Kidney epithelial cell (primary cell): ENCODE results near the gene CBX7. TPM values are rescaled to one million over a fixed set of nuclear protein-coding genes. Genes with fewer than 3 reads are reported as not detected.

Source experiments
- DNase-seq: peaks from one replicate; pipeline ENCODE4 v3.0.0-alpha.2; 2010; ENCODE audit warnings: low read depth
- H3K27me3 ChIP-seq: 2 replicates; pipeline ENCODE4 v1.6.0; 2011; ENCODE audit warnings: low read length; ENCODE audit not compliant: control insufficient read depth, insufficient read depth
- H3K36me3 ChIP-seq: 2 replicates; pipeline ENCODE4 v1.5.1; 2011; ENCODE audit warnings: low read length; ENCODE audit not compliant: control insufficient read depth, insufficient read depth
- H3K4me3 ChIP-seq: 2 replicates; pipeline ENCODE4 v1.5.1; 2011; ENCODE audit warnings: low read depth, mild to moderate bottlenecking, control low read depth, low read length
- CTCF ChIP-seq: IDR thresholded peaks from 2 replicates; pipeline ENCODE4 v1.5.1; 2011; ENCODE audit warnings: mild to moderate bottlenecking, moderate library complexity, low read length, control low read depth, inconsistent platforms; ENCODE audit not compliant: insufficient read depth, poor library complexity, severe bottlenecking
- total RNA-seq: library from RNA; depleted of rRNA; stranded (reverse); fragments of >200 nt; gene quantifications from 2 replicates; pipeline ENCODE4 v1.2.3, GENCODE V29; 2015

The CBX7 gene
- total RNA-seq, 1 donor from 2014 or later, result 2.9 TPM

GRCh38 chr22:39083212-39084165, 69.0 kb downstream of the CBX7 start:
- no peak for TF ChIP-seq CTCF
- H3K36me3 ChIP-seq, result no peaks in the 10 kb centered on the region
- H3K4me3 ChIP-seq, result no peak overlapping the region
- no peak for DNase-seq
- H3K27me3 ChIP-seq, result no peaks in the 10 kb centered on the region

DNA sequence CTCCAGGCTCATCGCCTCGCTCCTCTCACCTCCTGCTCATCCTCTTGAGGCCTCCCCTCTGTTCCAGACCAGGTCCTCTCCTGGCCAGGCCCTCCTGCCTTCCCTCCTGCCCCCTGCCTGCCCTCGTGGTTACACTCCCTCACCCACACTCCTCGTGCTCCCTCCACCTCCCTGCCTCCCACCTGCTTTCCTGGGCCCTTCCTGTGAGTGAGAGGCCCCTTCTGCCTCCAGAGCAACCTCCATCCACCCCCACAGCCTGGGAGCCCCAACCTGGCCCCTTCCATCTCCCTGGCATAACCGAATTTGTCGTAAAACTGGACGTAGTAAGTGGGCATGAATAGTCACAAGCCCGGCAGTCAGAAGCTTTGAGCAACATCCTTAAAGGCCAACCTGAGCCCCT, 70.9 kb downstream of the CBX7 start:
- TF ChIP-seq CTCF, result no peak
- no peaks in the 10 kb centered on the region for H3K27me3 ChIP-seq
- no peak overlapping the region for H3K4me3 ChIP-seq
- no peaks in the 10 kb centered on the region for H3K36me3 ChIP-seq
- no peak for DNase-seq

DNA sequence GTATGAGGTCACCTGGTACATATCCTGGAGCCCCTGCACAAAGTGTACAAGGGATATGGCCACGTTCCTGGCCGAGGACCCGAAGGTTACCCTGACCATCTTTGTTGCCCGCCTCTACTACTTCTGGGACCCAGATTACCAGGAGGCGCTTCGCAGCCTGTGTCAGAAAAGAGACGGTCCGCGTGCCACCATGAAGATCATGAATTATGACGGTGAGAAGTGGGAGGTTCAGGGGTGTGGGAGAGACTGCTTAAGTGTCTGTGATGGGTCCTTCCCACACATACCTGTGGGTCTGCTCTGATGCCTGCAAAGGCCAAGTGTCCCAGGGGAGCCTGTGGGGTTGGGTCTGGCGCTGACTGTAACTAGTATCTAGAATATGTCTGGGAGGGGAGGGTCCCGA, 71.5 kb downstream of the CBX7 start:
- no peak for DNase-seq
- Histone ChIP-seq H3K36me3 (no peaks in the 10 kb centered on the region), H3K4me3 (no peak overlapping the region), H3K27me3 (no peaks in the 10 kb centered on the region)
- no peak for TF ChIP-seq CTCF

Other genes starting within 250 kb of the CBX7 start
- gene APOBEC3A, start 195.1 kb downstream of the CBX7 start, total RNA-seq, result 0.34 and 1.0 TPM in 2 replicates
- 15.2 and 21.1 TPM in 2 replicates for gene APOBEC3B, start 170.3 kb downstream of the CBX7 start, total RNA-seq
- gene APOBEC3C, start 138.4 kb downstream of the CBX7 start, total RNA-seq, result 8.9 and 10.2 TPM in 2 replicates
- gene APOBEC3D, start 131.6 kb downstream of the CBX7 start, total RNA-seq, result 0.84 TPM in 1 of 2 replicates, not detected in the other
- gene APOBEC3F, start 111.8 kb downstream of the CBX7 start, total RNA-seq, result 7.5 and 8.7 TPM in 2 replicates
- gene APOBEC3G, start 75.4 kb downstream of the CBX7 start, total RNA-seq, result 8.1 and 9.7 TPM in 2 replicates
- gene APOBEC3H, start 55.4 kb downstream of the CBX7 start, total RNA-seq, result not detected in 2 replicates
- gene PDGFB, start 92.3 kb upstream of the CBX7 start, total RNA-seq, result 159 and 165 TPM in 2 replicates
- gene RPL3, start 166.9 kb upstream of the CBX7 start, total RNA-seq, result 2,742 and 3,058 TPM in 2 replicates
- 1.0 and 2.0 TPM in 2 replicates for gene SYNGR1, start 197.3 kb upstream of the CBX7 start, total RNA-seq
- gene TAB1, start 247.1 kb upstream of the CBX7 start, total RNA-seq, result 12.4 and 13.3 TPM in 2 replicates